ENCODE measurements around the gene ANKRD44. TPM values are rescaled to one million over a fixed set of nuclear protein-coding genes. Genes with fewer than 3 reads are reported as not detected.

ANKRD44 gene
- polyA plus RNA-seq, 6 donors from 2014 or later = 107 to 176 (median 141) TPM

GRCh38 chr2:197309691-197310231 lies 819 bp downstream of the ANKRD44 start:
- Mint-ChIP-seq H3K4me3 (peak overlapping the region; percentile 89 to 99 (median 96)), H3K4me1 (peaks cover 45 to 57% (median 54%) of the 10 kb centered on the region in 3 donors), H3K9me3 (no peaks in the 10 kb centered on the region), H3K27me3 (no peaks in the 10 kb centered on the region), H3K36me3 (peaks cover 0 to 7% of the 10 kb centered on the region in 2 donors), H3K27ac (peak overlapping the region; percentile 93 to 96 (median 95))
- ATAC-seq (ENCODE audit: low read depth in 2 of 2) (peak; percentile 3 to 5), DNase-seq (peak; percentile 38)

GRCh38 chr2:197308996-197309690 lies 1.4 kb downstream of the ANKRD44 start:
- H3K4me3 Mint-ChIP-seq = peak overlapping the region; percentile 89 to 99 (median 96)
- peak overlapping the region; percentile 93 to 96 (median 95) for H3K27ac Mint-ChIP-seq
- no peak for DNase-seq
- H3K36me3 Mint-ChIP-seq = peaks cover 0 to 7% of the 10 kb centered on the region in 2 donors
- no peak for ATAC-seq (ENCODE audit: low read depth in 2 of 2)
- H3K27me3 Mint-ChIP-seq = no peaks in the 10 kb centered on the region
- H3K9me3 Mint-ChIP-seq = no peaks in the 10 kb centered on the region
- H3K4me1 Mint-ChIP-seq = peaks cover 51 to 62% (median 60%) of the 10 kb centered on the region in 3 donors

- H3K9me3 Mint-ChIP-seq = no peaks in the 10 kb centered on the region
- H3K27ac Mint-ChIP-seq = peak overlapping the region; percentile 93 to 96 (median 95)
- peak overlapping the region; percentile 89 to 99 (median 96) for H3K4me3 Mint-ChIP-seq
- H3K27me3 Mint-ChIP-seq = no peaks in the 10 kb centered on the region
- peaks cover 51 to 65% (median 62%) of the 10 kb centered on the region in 3 donors for H3K4me1 Mint-ChIP-seq
- ATAC-seq (ENCODE audit: low read depth in 2 of 2) (no peak), DNase-seq (no peak)
- peaks cover 0 to 7% of the 10 kb centered on the region in 2 donors for H3K36me3 Mint-ChIP-seq
These were observed 2.0 kb downstream of the ANKRD44 start for GRCh38 chr2:197308585-197308984.

- Mint-ChIP-seq H3K9me3 (no peaks in the 10 kb centered on the region), H3K4me3 (peak overlapping the region; percentile 89 to 99 (median 96)), H3K27ac (peak overlapping the region; percentile 93 to 96 (median 95)), H3K36me3 (peaks cover 0 to 7% of the 10 kb centered on the region in 2 donors), H3K4me1 (peaks cover 51 to 69% (median 63%) of the 10 kb centered on the region in 3 donors), H3K27me3 (no peaks in the 10 kb centered on the region)
- no peak for DNase-seq
- no peak for ATAC-seq (ENCODE audit: low read depth in 2 of 2)
These were observed 2.6 kb downstream of the ANKRD44 start for GRCh38 chr2:197307933-197308521.

GRCh38 chr2:197307236-197307932 lies 3.2 kb downstream of the ANKRD44 start:
- peaks cover 55 to 73% (median 70%) of the 10 kb centered on the region in 3 donors for H3K4me1 Mint-ChIP-seq
- no peaks in the 10 kb centered on the region for H3K27me3 Mint-ChIP-seq
- H3K4me3 Mint-ChIP-seq = peak overlapping the region; percentile 89 to 99 (median 96)
- peak; percentile 10 to 24 for ATAC-seq (ENCODE audit: low read depth in 2 of 2)
- H3K9me3 Mint-ChIP-seq = no peaks in the 10 kb centered on the region
- H3K36me3 Mint-ChIP-seq = peaks cover 5 to 7% of the 10 kb centered on the region in 2 donors
- DNase-seq = peak; percentile 57
- peak overlapping the region; percentile 90 to 96 (median 95) for H3K27ac Mint-ChIP-seq

GRCh38 chr2:197306696-197307040 lies 3.9 kb downstream of the ANKRD44 start:
- DNase-seq = no peak
- H3K4me3 Mint-ChIP-seq = peak overlapping the region; percentile 89 to 99 (median 96)
- H3K27me3 Mint-ChIP-seq = no peaks in the 10 kb centered on the region
- no peaks in the 10 kb centered on the region for H3K9me3 Mint-ChIP-seq
- H3K36me3 Mint-ChIP-seq = peaks cover 12% of the 10 kb centered on the region in 2 donors
- no peak for ATAC-seq (ENCODE audit: low read depth in 2 of 2)
- peaks cover 58 to 77% (median 72%) of the 10 kb centered on the region in 3 donors for H3K4me1 Mint-ChIP-seq
- H3K27ac Mint-ChIP-seq = peak overlapping the region; percentile 12 to 97 (median 93)

GRCh38 chr2:197306024-197306695 lies 4.4 kb downstream of the ANKRD44 start:
- ATAC-seq (ENCODE audit: low read depth in 2 of 2) (no peak), DNase-seq (no peak)
- H3K4me3 Mint-ChIP-seq = peak overlapping the region; percentile 89 to 99 (median 96)
- H3K4me1 Mint-ChIP-seq = peaks cover 58 to 77% (median 72%) of the 10 kb centered on the region in 3 donors
- H3K27ac Mint-ChIP-seq = peak overlapping the region; percentile 12 to 97 (median 93)
- no peaks in the 10 kb centered on the region for H3K9me3 Mint-ChIP-seq
- H3K27me3 Mint-ChIP-seq = no peaks in the 10 kb centered on the region
- peaks cover 16 to 17% of the 10 kb centered on the region in 2 donors for H3K36me3 Mint-ChIP-seq

GRCh38 chr2:197304556-197305011 lies 6.0 kb downstream of the ANKRD44 start:
- H3K4me1 Mint-ChIP-seq = peaks cover 68 to 88% (median 83%) of the 10 kb centered on the region in 3 donors
- H3K36me3 Mint-ChIP-seq = peaks cover 20 to 30% of the 10 kb centered on the region in 2 donors
- H3K9me3 Mint-ChIP-seq = no peaks in the 10 kb centered on the region
- no peak for DNase-seq
- peak overlapping the region; percentile 82 to 98 (median 92) for H3K4me3 Mint-ChIP-seq
- H3K27ac Mint-ChIP-seq = peak overlapping the region; percentile 80 to 97 (median 94)
- no peaks in the 10 kb centered on the region for H3K27me3 Mint-ChIP-seq
- no peak for ATAC-seq (ENCODE audit: low read depth in 2 of 2)

- peaks cover 72 to 98% (median 87%) of the 10 kb centered on the region in 3 donors for H3K4me1 Mint-ChIP-seq
- peaks cover 0 to 3% (median 0%) of the 10 kb centered on the region in 7 donors for H3K9me3 Mint-ChIP-seq
- peak overlapping the region; percentile 12 to 88 (median 70) for H3K27ac Mint-ChIP-seq
- DNase-seq (no peak), ATAC-seq (ENCODE audit: low read depth in 2 of 2) (no peak)
- peak overlapping the region in 6 of 8 donors; percentile 6 to 87 (median 66) for H3K4me3 Mint-ChIP-seq
- no peaks in the 10 kb centered on the region for H3K27me3 Mint-ChIP-seq
- H3K36me3 Mint-ChIP-seq = peaks cover 25 to 39% of the 10 kb centered on the region in 2 donors
These were observed 10.4 kb downstream of the ANKRD44 start for GRCh38 chr2:197300139-197300538.

GRCh38 chr2:197298609-197299008 lies 12.0 kb downstream of the ANKRD44 start:
- Mint-ChIP-seq H3K9me3 (peaks cover 0 to 3% (median 0%) of the 10 kb centered on the region in 7 donors), H3K27ac (peak overlapping the region; percentile 63 to 92 (median 86)), H3K27me3 (no peaks in the 10 kb centered on the region), H3K4me3 (peak overlapping the region in 6 of 8 donors; percentile 26 to 91 (median 71)), H3K4me1 (peaks cover 77 to 98% (median 93%) of the 10 kb centered on the region in 3 donors), H3K36me3 (peaks cover 25 to 39% of the 10 kb centered on the region in 2 donors)
- DNase-seq = no peak
- no peak for ATAC-seq (ENCODE audit: low read depth in 2 of 2)

- peaks cover 0 to 3% (median 0%) of the 10 kb centered on the region in 7 donors for H3K9me3 Mint-ChIP-seq
- ATAC-seq (ENCODE audit: low read depth in 2 of 2) (no peak), DNase-seq (no peak)
- H3K4me1 Mint-ChIP-seq = peaks cover 85 to 98% (median 97%) of the 10 kb centered on the region in 3 donors
- H3K36me3 Mint-ChIP-seq = peaks cover 25 to 39% of the 10 kb centered on the region in 2 donors
- H3K27ac Mint-ChIP-seq = peak overlapping the region; percentile 78 to 92 (median 88)
- H3K27me3 Mint-ChIP-seq = no peaks in the 10 kb centered on the region
- peak overlapping the region; percentile 38 to 91 (median 72) for H3K4me3 Mint-ChIP-seq
These were observed 12.7 kb downstream of the ANKRD44 start for GRCh38 chr2:197297772-197298318.

GRCh38 chr2:197297266-197297665 lies 13.3 kb downstream of the ANKRD44 start:
- ATAC-seq (ENCODE audit: low read depth in 2 of 2) = peak; percentile 68 to 71
- Mint-ChIP-seq H3K4me1 (peaks cover 88 to 98% (median 97%) of the 10 kb centered on the region in 3 donors), H3K27me3 (no peaks in the 10 kb centered on the region), H3K27ac (peak overlapping the region; percentile 87 to 96 (median 94)), H3K36me3 (peaks cover 25 to 33% of the 10 kb centered on the region in 2 donors), H3K9me3 (peaks cover 0 to 3% (median 0%) of the 10 kb centered on the region in 7 donors), H3K4me3 (peak overlapping the region; percentile 64 to 91 (median 80))
- no peak for DNase-seq
